Measurements from ENCODE around the gene SGPP2. TPM values are rescaled to one million over a fixed set of nuclear protein-coding genes. Genes with fewer than 3 reads are reported as not detected.

The SGPP2 gene
- total and polyA plus RNA-seq, 2 of the 4 experiments (the other 2 are of a cell fraction): not detected

DNA sequence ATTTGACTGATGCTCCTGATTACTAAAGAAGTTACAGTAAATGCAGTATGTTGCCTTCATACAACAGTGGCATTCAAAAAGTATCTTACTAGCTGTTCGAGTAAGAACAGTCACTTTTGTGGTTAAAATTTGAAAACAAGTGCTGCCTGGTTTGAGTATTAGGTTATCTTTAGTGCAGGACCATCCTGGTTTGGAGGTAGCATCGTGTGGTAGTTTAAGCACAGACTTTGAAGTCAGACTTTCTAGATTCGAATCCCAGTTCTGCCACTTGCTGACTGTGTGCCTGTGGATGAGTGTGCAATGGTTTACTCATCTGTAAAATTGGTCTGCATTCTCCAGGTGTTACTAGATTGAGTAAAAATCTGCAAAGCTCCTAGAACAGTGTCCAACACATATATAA lies 96.8 kb downstream of the SGPP2 start:
- Histone ChIP-seq H3K18ac (ENCODE audit: low read depth, low read length) (no peak overlapping the region), H4K20me1 (ENCODE audit: insufficient read depth, low read length) (no peaks in the 10 kb centered on the region), H3K9me1 (ENCODE audit: insufficient read depth, low read length) (no peaks in the 10 kb centered on the region), H4K5ac (ENCODE audit: low read depth, low read length) (no peak overlapping the region), H3K9ac (ENCODE audit: low read depth, low read length) (no peak overlapping the region), H3K56ac (ENCODE audit: extremely low read depth, insufficient read depth, low read length) (no peak overlapping the region), H2AK5ac (ENCODE audit: low read depth, low read length) (no peak overlapping the region), H3K4ac (ENCODE audit: low read depth, low read length) (no peak overlapping the region), H3K4me1 (ENCODE audit: control insufficient read depth, insufficient read depth, low read length) (no peaks in the 10 kb centered on the region), H2BK5ac (ENCODE audit: low read depth, low read length, poor library complexity, severe bottlenecking) (no peak overlapping the region), H2AFZ (replicated peaks; ENCODE audit: low read length, poor library complexity) (no peak overlapping the region), H2AK9ac (replicated peaks; ENCODE audit: low read depth, low read length, poor library complexity) (no peak overlapping the region), H3K27ac (ENCODE audit: insufficient read depth, low read length) (no peak overlapping the region), H3K14ac (replicated peaks; ENCODE audit: low read depth, low read length) (no peak overlapping the region), H4K8ac (ENCODE audit: low read depth in 2 of 2, low read length in 2 of 2) (no peak overlapping the region), H3K4me2 (ENCODE audit: low read depth, low read length) (no peak overlapping the region), H3K27me3 (ENCODE audit: control insufficient read depth, insufficient read depth, low read length) (no peaks in the 10 kb centered on the region), H3K9me3 (ENCODE audit: control insufficient read depth, insufficient read depth, low read length) (no peaks in the 10 kb centered on the region), H3K23ac (ENCODE audit: low read depth, low read length) (no peak overlapping the region), H3K79me1 (ENCODE audit: low read depth in 1 of 2, low read length in 2 of 2) (no peaks in the 10 kb centered on the region), H3K4me3 (ENCODE audit: insufficient read depth, low read depth, low read length) (no peak overlapping the region), H2BK15ac (ENCODE audit: low read depth, low read length) (no peak overlapping the region), H3K36me3 (ENCODE audit: control insufficient read depth, insufficient read depth, low read length) (no peaks in the 10 kb centered on the region), H4K91ac (ENCODE audit: insufficient read depth, low read depth, low read length) (no peak overlapping the region), H2BK120ac (ENCODE audit: low read depth, low read length) (no peak overlapping the region), H2BK20ac (ENCODE audit: low read depth, low read length) (no peak overlapping the region)
- WGBS, 2 experiments (ENCODE audit: extremely low coverage in 2 of 2, insufficient read length in 1 of 2): no CpG with 5 or more reads among the region's 3 CpGs
- no TSS peak for BruUV-seq (replicated peaks)
- intact Hi-C loops (cut with micrococcal nuclease) (no loop called here), dilution Hi-C loops (cut with HindIII; ENCODE audit: low sequenced_read_pairs, unreplicated experiment) (no loop called here), in situ Hi-C loops (cut with MboI; ENCODE audit: low sequenced_read_pairs) (no loop called here)
- TF ChIP-seq SMC3 (IDR thresholded peaks at IDR 0.05; ENCODE audit: low read depth, low read length) (no peak), BHLHE40 (IDR thresholded peaks at IDR 0.05; ENCODE audit: low read depth, low read length) (no peak), CEBPB (IDR thresholded peaks at IDR 0.05; ENCODE audit: low read depth, low read length) (no peak), CHD1 (IDR thresholded peaks at IDR 0.05; ENCODE audit: low read depth, low read length) (no peak), RCOR1 (IDR thresholded peaks at IDR 0.05; ENCODE audit: insufficient replicate concordance, low read length) (no peak)
- no peak for ATAC-seq (ENCODE audit: low read depth)
- ChIA-PET POLR2A (ENCODE audit: unreplicated experiment) (no interaction called here), CTCF (no interaction called here)
- no peak for DNase-seq

Measured in IMR-90 (cell line).